ENCODE measurements around the gene ATP2A3. TPM values are rescaled to one million over a fixed set of nuclear protein-coding genes. Genes with fewer than 3 reads are reported as not detected.

ATP2A3 gene
- total RNA-seq, 1 experiment from 2014 or later: 1.1 TPM

DNA sequence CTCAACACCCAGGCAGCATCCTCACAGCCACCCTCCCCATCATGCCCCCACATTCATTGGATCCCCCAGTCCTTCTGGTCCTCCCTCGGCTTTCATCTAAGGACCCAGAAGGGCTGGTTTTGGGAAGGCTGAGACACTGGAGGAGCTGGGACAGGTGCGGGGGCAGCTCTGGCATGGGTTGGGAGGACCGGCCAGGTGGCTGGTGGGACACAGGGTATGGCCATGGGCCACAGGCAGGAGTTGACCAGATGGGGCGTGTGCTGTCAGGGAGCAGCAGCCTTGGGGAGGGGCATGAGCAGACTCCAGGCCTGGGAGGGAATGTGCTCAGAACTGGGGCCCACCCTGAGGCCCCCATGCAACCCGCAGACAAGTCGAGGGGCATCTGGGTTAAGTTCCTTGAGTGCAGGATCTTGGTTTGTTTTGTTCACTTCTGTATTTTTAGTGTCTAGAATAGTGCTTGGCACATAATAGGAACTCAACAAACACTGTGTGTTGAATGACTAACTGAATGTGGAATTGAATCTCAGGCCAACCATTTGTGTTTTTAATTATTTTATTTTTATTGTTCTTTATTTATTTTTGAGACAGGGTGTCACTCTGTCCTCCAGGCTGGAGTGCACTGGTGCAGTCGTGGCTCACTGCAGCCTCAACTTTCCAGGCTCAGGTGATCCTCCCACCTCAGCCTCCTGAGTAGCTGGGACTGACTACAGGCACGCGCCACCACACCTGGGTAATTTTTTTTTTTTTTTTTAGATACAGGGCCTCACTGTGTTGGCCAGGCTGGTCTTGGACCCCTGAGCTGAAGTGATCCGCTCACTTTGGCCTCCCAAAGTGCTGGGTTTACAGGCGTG lies 53.6 kb downstream of the ATP2A3 start:
- in situ Hi-C loops (cut with HindIII; ENCODE audit: low pct_unique_long_range_greater_than_20kb, low sequenced_read_pairs): no loop called here
- DNase-seq (ENCODE audit: low read depth, low spot score): no peak

DNA sequence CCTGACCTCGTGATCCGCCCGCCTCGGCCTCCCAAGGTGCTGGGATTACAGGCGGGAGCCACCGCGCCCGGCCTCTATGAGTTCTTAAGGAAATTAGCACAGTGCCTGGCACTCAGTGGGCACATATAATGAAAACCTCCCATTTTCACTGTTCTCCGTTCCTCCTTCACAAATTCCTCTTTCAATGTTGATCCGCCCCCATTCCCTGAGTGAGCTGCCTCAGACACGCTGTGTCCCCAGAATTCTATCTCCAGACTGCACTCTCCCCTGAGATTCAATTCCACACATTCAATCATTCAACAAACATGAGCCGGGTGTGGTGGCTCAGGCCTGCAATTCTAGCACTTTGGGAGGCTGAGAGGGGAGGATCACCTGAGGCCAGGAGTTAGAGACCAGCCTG lies 55.0 kb downstream of the ATP2A3 start:
- in situ Hi-C loops (cut with HindIII; ENCODE audit: low pct_unique_long_range_greater_than_20kb, low sequenced_read_pairs): no loop called here
- no peak for DNase-seq (ENCODE audit: low read depth, low spot score)

DNA sequence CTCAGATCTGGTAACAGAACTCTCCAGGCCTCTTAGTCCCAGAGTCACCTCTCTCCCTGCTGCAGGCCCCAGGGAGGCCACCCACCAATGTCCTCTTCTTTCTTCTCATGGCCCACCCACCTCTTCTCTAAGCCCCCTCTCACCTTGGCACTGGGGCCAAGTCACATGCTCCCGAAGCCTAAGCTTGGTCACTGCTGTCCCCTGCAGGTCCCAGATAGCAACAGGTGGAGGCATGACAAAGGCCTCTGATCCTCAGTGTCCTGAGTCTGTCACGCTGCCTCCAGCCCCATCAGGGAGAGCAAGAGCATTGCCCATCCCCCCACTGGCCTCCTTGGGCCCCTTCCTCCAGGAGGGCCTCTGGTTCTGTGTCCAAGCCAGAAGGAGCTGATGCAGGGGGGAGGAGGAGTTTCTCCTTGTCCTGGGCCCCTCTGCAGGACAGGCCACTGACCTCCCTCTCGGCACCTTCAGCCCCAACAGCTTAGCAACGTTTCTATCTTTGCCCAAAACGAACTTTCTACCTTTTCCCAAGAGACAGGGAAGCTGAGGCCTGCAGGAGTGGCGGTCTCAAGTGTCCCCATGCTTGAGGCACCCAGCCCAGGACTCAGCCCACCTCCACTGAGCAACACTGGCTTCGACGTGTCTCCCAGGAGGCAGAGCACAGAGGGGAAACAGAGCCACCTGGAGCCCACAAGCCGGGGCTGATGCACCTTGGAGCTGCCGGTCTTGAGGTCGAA lies 56.6 kb downstream of the ATP2A3 start:
- DNase-seq (ENCODE audit: low read depth, low spot score): no peak
- in situ Hi-C loops (cut with HindIII; ENCODE audit: low pct_unique_long_range_greater_than_20kb, low sequenced_read_pairs): no loop called here

- no peak for DNase-seq (ENCODE audit: low read depth, low spot score)
- in situ Hi-C loops (cut with HindIII; ENCODE audit: low pct_unique_long_range_greater_than_20kb, low sequenced_read_pairs): no loop called here
These were observed 57.4 kb downstream of the ATP2A3 start for GRCh38 chr17:3906881-3907280.

GRCh38 chr17:3905017-3905520 lies 59.2 kb downstream of the ATP2A3 start:
- no peak for DNase-seq (ENCODE audit: low read depth, low spot score)
- in situ Hi-C loops (cut with HindIII; ENCODE audit: low pct_unique_long_range_greater_than_20kb, low sequenced_read_pairs): no loop called here

- DNase-seq (ENCODE audit: low read depth, low spot score): no peak
- in situ Hi-C loops (cut with HindIII; ENCODE audit: low pct_unique_long_range_greater_than_20kb, low sequenced_read_pairs): no loop called here
These were observed 59.7 kb downstream of the ATP2A3 start for GRCh38 chr17:3904501-3904900.

GRCh38 chr17:3903881-3904290 lies 60.4 kb downstream of the ATP2A3 start:
- in situ Hi-C loops (cut with HindIII; ENCODE audit: low pct_unique_long_range_greater_than_20kb, low sequenced_read_pairs): no loop called here

DNA sequence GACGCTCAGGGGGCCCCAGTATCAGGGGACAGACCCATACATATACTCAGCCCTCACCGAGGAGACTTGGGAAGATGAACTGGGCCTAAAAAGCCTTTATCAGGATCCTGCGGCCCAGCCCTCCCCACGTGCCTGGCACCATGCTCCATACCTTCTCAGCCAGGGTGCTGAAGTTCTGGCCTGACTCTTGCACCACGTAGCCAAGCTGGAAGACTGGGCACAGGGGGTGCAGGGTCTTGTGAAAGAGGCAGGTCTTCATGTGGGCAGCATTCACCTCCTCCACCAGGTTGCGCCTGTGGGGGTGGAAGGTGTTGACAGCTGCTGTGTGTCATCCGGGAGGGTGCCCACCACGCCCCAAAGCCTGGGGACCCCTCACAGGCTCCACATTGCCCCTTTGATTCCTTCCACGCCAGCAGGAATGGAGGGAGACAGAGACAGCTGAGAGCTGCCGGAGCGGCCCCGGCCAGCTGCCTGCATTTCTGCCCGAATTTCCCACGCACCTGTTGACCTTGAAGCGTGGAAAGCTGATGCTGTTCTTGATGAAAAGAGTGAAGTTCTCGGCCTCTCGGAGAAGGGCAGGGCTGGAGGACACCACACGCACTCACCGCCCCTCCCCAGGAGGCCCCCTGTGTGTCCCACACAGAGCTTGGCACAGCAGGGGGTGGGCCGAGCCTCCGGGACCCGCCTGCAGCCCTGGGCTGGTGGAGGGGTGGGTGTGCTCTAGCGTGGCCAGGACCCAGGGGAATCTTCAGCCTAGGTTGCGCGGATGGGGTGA lies 61.0 kb downstream of the ATP2A3 start:
- in situ Hi-C loops (cut with HindIII; ENCODE audit: low pct_unique_long_range_greater_than_20kb, low sequenced_read_pairs): no loop called here
- DNase-seq (ENCODE audit: low read depth, low spot score): no peak

More at GRCh38 chr17:3903881-3904290, 60.4 kb downstream of the ATP2A3 start:
- DNase-seq (ENCODE audit: low read depth, low spot score): no peak

DNA sequence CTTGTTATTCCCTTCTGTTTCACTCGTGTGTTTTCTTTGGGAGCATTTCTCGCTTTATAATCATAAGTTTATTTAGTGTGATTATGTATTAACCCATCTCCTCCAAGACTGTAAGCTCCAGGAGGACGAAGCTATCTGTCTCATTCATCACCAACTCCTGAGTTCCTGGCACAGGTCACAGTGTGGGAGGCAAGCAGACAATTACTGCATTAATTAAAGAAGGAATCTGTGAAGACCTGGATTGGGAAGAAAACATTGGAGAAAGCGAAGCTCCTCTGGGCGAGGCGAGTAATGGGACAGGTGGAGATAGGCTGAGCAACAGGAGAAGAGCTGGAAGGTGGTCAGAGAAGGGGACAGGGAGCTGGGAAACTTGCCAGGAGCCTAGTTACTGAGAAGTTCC lies 63.6 kb downstream of the ATP2A3 start:
- no peak for DNase-seq (ENCODE audit: low read depth, low spot score)
- in situ Hi-C loops (cut with HindIII; ENCODE audit: low pct_unique_long_range_greater_than_20kb, low sequenced_read_pairs): no loop called here

GRCh38 chr17:3897731-3898130 lies 66.5 kb downstream of the ATP2A3 start:
- no peak for DNase-seq (ENCODE audit: low read depth, low spot score)
- in situ Hi-C loops (cut with HindIII; ENCODE audit: low pct_unique_long_range_greater_than_20kb, low sequenced_read_pairs): no loop called here

- DNase-seq (ENCODE audit: low read depth, low spot score): no peak
- in situ Hi-C loops (cut with HindIII; ENCODE audit: low pct_unique_long_range_greater_than_20kb, low sequenced_read_pairs): no loop called here
These were observed 67.3 kb downstream of the ATP2A3 start for GRCh38 chr17:3896968-3897235.

DNA sequence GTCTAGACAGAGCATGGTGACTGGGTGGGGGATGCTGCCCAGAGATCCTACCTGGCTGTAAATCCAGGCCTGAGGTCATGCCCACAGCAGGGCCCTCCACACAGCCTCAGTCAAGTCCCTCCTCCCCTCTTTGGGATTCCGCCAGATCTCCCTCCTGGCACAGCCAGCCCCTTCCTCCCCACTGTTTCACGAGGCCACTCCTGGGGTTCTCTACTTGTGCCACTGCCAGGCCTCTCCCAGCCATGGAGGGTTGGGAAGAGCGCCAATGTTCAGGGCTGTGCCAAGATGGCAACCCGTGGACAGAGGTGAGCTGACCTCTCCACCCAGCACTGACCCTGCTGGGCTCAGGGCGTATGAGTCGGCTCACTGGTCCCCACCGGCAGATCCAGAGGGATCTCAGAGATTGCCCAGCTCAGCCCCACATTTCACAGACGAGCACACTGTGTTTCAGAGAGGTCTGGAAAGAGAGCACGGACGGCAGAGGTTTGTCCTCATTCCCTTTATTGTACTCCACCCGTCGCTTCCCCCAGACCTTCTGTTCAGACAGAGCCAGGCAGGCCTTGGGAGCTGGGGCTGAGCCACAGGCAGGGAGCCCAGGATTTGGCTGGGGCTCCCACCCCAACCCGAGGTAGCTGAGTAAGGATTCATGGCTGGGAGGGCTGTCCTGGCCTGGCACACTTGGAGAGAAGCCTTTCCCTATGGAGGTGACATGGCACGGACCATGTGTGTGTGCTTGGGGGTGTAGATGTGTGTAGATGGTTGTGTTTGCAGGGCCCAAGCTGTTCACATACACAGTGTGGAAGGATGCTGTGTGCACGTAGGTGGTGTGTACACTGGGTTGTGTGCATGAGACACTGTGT lies 67.9 kb downstream of the ATP2A3 start:
- in situ Hi-C loops (cut with HindIII; ENCODE audit: low pct_unique_long_range_greater_than_20kb, low sequenced_read_pairs): no loop called here
- no peak for DNase-seq (ENCODE audit: low read depth, low spot score)

DNA sequence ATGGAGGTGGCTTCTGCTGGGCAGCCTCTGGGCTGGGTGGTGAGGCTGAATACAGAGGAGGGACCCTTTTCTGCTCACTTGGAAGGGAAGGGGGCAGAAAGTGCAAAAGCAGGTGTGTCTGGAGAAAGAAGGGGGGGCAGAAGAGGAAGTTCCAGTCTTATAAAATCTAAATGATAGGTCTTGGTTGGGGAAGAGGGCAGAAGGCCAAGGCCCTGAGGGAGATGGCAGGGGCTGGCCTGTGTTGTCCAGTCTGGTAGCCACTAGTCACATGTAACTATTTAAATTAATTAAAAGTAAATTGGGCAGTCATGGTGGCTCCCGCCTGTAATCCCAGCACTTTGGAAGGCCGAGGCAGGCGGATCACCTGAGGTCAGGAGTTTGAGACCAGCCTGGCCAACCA lies 68.9 kb downstream of the ATP2A3 start:
- no peak for DNase-seq (ENCODE audit: low read depth, low spot score)

DNA sequence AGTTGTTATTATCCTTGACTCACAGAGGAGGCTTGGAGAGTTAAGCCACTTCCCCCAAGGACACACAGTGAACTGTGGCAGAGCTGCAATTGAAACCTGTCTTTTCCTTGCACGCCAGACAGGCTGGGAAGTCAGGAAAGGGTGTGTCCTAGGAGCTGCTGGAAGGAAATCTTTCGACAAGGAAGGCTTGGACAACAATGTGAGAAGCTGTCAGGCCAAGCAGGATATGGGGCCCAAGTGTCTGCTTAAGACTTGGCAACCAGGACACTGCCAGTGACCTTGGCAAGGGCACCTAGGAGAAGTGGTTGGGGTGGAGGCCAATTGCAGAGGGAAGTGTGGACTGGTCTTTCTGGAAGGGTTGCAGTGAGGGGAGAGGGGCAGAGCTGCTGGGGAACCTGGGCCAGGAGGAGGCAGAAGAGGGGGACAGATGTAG lies 69.3 kb downstream of the ATP2A3 start:
- in situ Hi-C loops (cut with HindIII; ENCODE audit: low pct_unique_long_range_greater_than_20kb, low sequenced_read_pairs): no loop called here
- DNase-seq (ENCODE audit: low read depth, low spot score): no peak

More for the DNA sequence above, 68.9 kb downstream of the ATP2A3 start:
- in situ Hi-C loops (cut with HindIII; ENCODE audit: low pct_unique_long_range_greater_than_20kb, low sequenced_read_pairs): no loop called here

GRCh38 chr17:3894188-3894587 lies 70.0 kb downstream of the ATP2A3 start:
- in situ Hi-C loops (cut with HindIII; ENCODE audit: low pct_unique_long_range_greater_than_20kb, low sequenced_read_pairs): no loop called here
- DNase-seq (ENCODE audit: low read depth, low spot score): no peak

DNA sequence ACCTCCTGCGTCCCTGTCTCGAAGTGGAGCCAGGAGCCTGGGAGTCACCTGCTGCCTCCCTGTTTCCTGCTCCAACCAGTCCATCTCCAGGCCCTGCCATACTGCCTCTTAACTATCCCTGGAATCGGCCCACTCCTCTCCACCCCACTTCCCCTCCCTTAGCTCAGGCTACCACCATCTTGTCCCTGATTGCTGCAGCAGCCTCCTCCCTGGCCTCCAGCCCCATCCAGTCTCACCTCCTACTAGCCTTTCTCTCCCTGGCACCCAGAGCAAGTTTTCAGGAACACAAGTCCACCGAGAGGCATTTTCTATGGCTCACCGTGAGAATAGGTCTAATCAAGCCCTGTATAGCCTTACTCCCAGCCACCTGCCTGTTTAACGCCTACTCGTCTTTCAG lies 70.5 kb downstream of the ATP2A3 start:
- in situ Hi-C loops (cut with HindIII; ENCODE audit: low pct_unique_long_range_greater_than_20kb, low sequenced_read_pairs): no loop called here
- DNase-seq (ENCODE audit: low read depth, low spot score): no peak

DNA sequence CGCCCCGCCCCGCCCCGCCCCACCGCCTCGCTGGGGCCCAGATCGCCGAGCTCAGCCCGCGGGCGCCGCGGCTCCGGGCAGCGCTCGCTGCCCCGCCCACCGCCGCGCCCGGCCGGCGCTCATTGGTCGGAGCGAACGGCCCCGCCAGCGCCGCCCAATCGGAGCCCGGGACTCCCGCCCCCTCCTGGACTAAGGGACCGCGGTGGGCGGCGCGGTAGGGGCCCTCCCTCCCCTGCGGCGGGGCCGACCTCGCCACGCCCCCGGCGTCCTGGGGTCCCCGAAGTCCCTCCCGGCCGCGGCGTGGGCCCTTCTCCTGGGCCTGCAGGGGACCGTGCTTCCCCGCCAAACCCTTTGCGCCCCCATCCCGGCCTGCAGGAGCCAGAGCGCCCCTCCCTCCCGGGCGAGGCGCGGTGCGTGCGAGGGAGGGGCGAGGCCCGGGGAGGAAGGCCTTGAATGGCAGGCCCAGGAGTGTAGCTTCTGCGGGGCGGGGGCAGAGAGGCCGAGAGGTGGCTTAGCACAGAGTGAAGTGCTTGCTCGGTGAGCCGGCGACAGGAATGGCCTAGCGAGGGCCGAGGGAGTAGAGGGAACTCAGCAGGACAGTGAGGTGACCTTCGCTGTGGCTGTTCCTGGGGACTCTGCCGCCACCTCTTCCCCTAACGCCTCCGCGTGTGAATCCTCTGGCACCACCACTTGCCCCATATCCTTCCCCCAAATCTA lies 71.1 kb downstream of the ATP2A3 start, which contains the start of gene CAMKK1:
CAMKK1 (minus strand) TSS at position 51 of the 717 bp plus-strand sequence. CDS start 7,366 bp downstream, outside the sequence.
- in situ Hi-C loops (cut with HindIII; ENCODE audit: low pct_unique_long_range_greater_than_20kb, low sequenced_read_pairs): no loop called here
- DNase-seq (ENCODE audit: low read depth, low spot score): peak; percentile 80
